NCI-H1092 (cell line): ENCODE measurements around the gene DHRS3.
"Not testable (repeated sequence)": the region's sequence is repeated elsewhere in the genome, so short reads cannot be mapped to it uniquely, and the experiment has no call there.

Experiments used
- DNase-seq: peaks from one replicate; lab custom pipeline; 2025; lab: John Stamatoyannopoulos, UW

The DHRS3 gene

GRCh38 chr1:12573015-12573825, 44.8 kb downstream of the DHRS3 start:
- no peak for DNase-seq

GRCh38 chr1:12572522-12572921, 45.5 kb downstream of the DHRS3 start:
- no peak for DNase-seq

- DNase-seq = no peak
Measured at GRCh38 chr1:12570291-12570690, 47.7 kb downstream of the DHRS3 start.

GRCh38 chr1:12568009-12568767, 49.8 kb downstream of the DHRS3 start:
- DNase-seq = no peak

GRCh38 chr1:12567288-12567819, 50.7 kb downstream of the DHRS3 start:
- no peak for DNase-seq

GRCh38 chr1:12566484-12567287, 51.3 kb downstream of the DHRS3 start:
- no peak for DNase-seq

GRCh38 chr1:12565966-12566352, 52.1 kb downstream of the DHRS3 start:
- no peak for DNase-seq

GRCh38 chr1:12565094-12565965, 52.7 kb downstream of the DHRS3 start:
- peak; percentile 33 for DNase-seq

- not testable (repeated sequence) for DNase-seq
Measured at GRCh38 chr1:12564251-12564650, 53.8 kb downstream of the DHRS3 start.

GRCh38 chr1:12562955-12563576, 54.9 kb downstream of the DHRS3 start:
- no peak for DNase-seq

GRCh38 chr1:12561121-12561520, 56.9 kb downstream of the DHRS3 start:
- no peak for DNase-seq

GRCh38 chr1:12556957-12557935, 60.8 kb downstream of the DHRS3 start:
- no peak for DNase-seq

GRCh38 chr1:12556368-12556930, 61.6 kb downstream of the DHRS3 start:
- DNase-seq = no peak

- DNase-seq = no peak
Measured at GRCh38 chr1:12555411-12556367, 62.3 kb downstream of the DHRS3 start.

- DNase-seq = no peak
Measured at GRCh38 chr1:12554521-12555305, 63.3 kb downstream of the DHRS3 start.

- DNase-seq = no peak
Measured at GRCh38 chr1:12553963-12554362, 64.0 kb downstream of the DHRS3 start.
